Neural cell (in vitro differentiated cells): ENCODE data around the gene ZAP70. TPM values are rescaled to one million over a fixed set of nuclear protein-coding genes. Genes with fewer than 3 reads are reported as not detected.

Experiments
- H2AFZ ChIP-seq: fragments of 200-600, 300-800 bp; sonication (generic), shearing (Covaris generic); 2 replicates; pipeline ENCODE4 v1.6.0; 2014; ENCODE audit warnings: low read depth, mild to moderate bottlenecking, antibody characterized with exemption, low read length, moderate library complexity
- H3F3A ChIP-seq: fragments of 200-600 bp; shearing (Covaris generic); 2 replicates; pipeline ENCODE4 v1.6.1; 2016; ENCODE audit warnings: mild to moderate bottlenecking, moderate library complexity, mixed read lengths, antibody characterized with exemption, low read length; ENCODE audit not compliant: insufficient read depth, poor library complexity, severe bottlenecking
- H3K27ac ChIP-seq: fragments of 200-600, 300-800 bp; sonication (generic), shearing (Covaris generic); 2 replicates; pipeline ENCODE4 v1.5.1; 2014; ENCODE audit warnings: mild to moderate bottlenecking, low read length, moderate library complexity
- H3K27me3 ChIP-seq: fragments of 300-800, 200-600 bp; sonication (generic), shearing (Covaris generic); 2 replicates; pipeline ENCODE4 v1.6.0; 2014; ENCODE audit warnings: mild to moderate bottlenecking, low read depth, low read length, moderate library complexity; ENCODE audit not compliant: insufficient read depth
- H3K36me3 ChIP-seq: fragments of 300-800, 200-600 bp; sonication (generic), shearing (Covaris generic); 2 replicates; pipeline ENCODE4 v1.5.1; 2014; ENCODE audit warnings: mild to moderate bottlenecking, antibody characterized with exemption, low read length, moderate library complexity; ENCODE audit not compliant: insufficient read depth
- H3K4me2 ChIP-seq: fragments of 300-800, 200-600 bp; sonication (generic), shearing (Covaris generic); 2 replicates; pipeline ENCODE4 v1.6.0; 2014; ENCODE audit warnings: mild to moderate bottlenecking, low read length
- H3K4me3 ChIP-seq: fragments of 300-800, 200-600 bp; sonication (generic), shearing (Covaris generic); 2 replicates; pipeline ENCODE4 v1.5.1; 2014; ENCODE audit warnings: mild to moderate bottlenecking, low read length, moderate library complexity
- H3K79me2 ChIP-seq: fragments of 200-600 bp; shearing (Covaris generic); replicated peaks from 2 replicates; pipeline ENCODE4 v1.6.0; 2014; ENCODE audit warnings: mild to moderate bottlenecking, low read length, moderate library complexity; ENCODE audit not compliant: insufficient read depth
- H3K9ac ChIP-seq: fragments of 300-800, 200-600 bp; sonication (generic), shearing (Covaris generic); 2 replicates; pipeline ENCODE4 v1.6.1; 2016; ENCODE audit warnings: mild to moderate bottlenecking, low read length, mixed read lengths
- H3K9me2 ChIP-seq: fragments of 200-600 bp; shearing (Covaris generic); 2 replicates; pipeline ENCODE4 v1.6.1; 2016; ENCODE audit warnings: mild to moderate bottlenecking, low read length, mixed read lengths; ENCODE audit not compliant: insufficient read depth
- H3K9me3 ChIP-seq: fragments of 200-600, 300-800 bp; sonication (generic), shearing (Covaris generic); 2 replicates; pipeline ENCODE4 v1.6.1; 2016; ENCODE audit warnings: mild to moderate bottlenecking, mixed run types, low read length, moderate library complexity, mixed read lengths
- H4K20me1 ChIP-seq: fragments of 200-600 bp; shearing (Covaris generic); 2 replicates; pipeline ENCODE4 v1.6.1; 2016; ENCODE audit warnings: mild to moderate bottlenecking, mixed run types; ENCODE audit not compliant: insufficient read depth
- CTCF ChIP-seq: fragments of 450-650 bp; IDR thresholded peaks from 2 replicates; pipeline ENCODE4 v1.5.1; 2014; ENCODE audit warnings: antibody characterized with exemption, mild to moderate bottlenecking, moderate library complexity; ENCODE audit not compliant: poor library complexity, severe bottlenecking
- EP300 ChIP-seq: fragments of 450-650 bp; conservative IDR thresholded peaks from 2 replicates; pipeline ENCODE4 v1.6.1; 2014; ENCODE audit warnings: antibody characterized with exemption, mild to moderate bottlenecking, moderate library complexity; ENCODE audit not compliant: poor library complexity, severe bottlenecking
- EZH2 ChIP-seq: fragments of 200-600, 300-800 bp; shearing (Covaris generic), sonication (generic); IDR thresholded peaks from 2 replicates; pipeline ENCODE4 v1.6.1; 2014; ENCODE audit warnings: antibody characterized with exemption, low read length, borderline replicate concordance, mild to moderate bottlenecking; ENCODE audit not compliant: insufficient read depth, poor library complexity, severe bottlenecking
- MXI1 ChIP-seq: fragments of 450-650 bp; conservative IDR thresholded peaks from 2 replicates; pipeline ENCODE4 v1.6.1; 2014; ENCODE audit warnings: antibody characterized with exemption, mild to moderate bottlenecking; ENCODE audit not compliant: poor library complexity, severe bottlenecking
- POLR2AphosphoS5 ChIP-seq: IDR thresholded peaks from 2 replicates; pipeline ENCODE4 v1.6.1; 2012
- RAD21 ChIP-seq: fragments of 450-650 bp; conservative IDR thresholded peaks from 2 replicates; pipeline ENCODE4 v1.6.1; 2014; ENCODE audit warnings: antibody characterized with exemption, mild to moderate bottlenecking, moderate library complexity
- REST ChIP-seq: IDR thresholded peaks from 2 replicates; pipeline ENCODE4 v1.6.1; 2012; ENCODE audit warnings: borderline replicate concordance
- SMC3 ChIP-seq: fragments of 450-650 bp; conservative IDR thresholded peaks from 2 replicates; pipeline ENCODE4 v1.6.1; 2014; ENCODE audit warnings: antibody characterized with exemption, mild to moderate bottlenecking, moderate library complexity; ENCODE audit not compliant: poor library complexity
- TAF1 ChIP-seq: IDR thresholded peaks from 2 replicates; pipeline ENCODE4 v1.6.1; 2012; ENCODE audit warnings: low read depth
- polyA plus RNA-seq: library from polyadenylated mRNA; depleted of rRNA; stranded (reverse); fragments of >200 nt; gene quantifications from 2 replicates; pipeline ENCODE4 v1.2.3, GENCODE V29; 2014

Gene ZAP70
- polyA plus RNA-seq, 1 donor from 2014 or later: 0.59 TPM

DNA sequence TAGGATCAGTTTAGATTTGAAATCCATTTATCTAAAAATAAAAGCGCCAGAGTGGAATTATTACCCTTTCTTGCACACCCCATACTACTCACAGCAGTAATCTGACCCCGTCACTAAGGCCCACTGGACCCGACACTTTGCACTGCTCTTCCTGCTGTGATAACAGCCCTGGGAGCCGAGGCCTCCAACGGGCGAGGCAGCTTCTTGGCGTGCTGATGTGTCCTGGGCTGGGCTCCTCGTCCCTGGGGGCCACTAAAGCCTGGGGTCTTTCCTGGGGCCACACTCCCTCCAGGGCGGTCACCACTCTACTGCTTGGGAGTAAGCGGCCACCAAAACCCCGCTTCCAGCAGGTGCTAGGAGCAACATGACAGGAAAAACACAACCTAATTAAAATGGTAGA is 61.7 kb downstream of the ZAP70 start:
- no peaks in the 10 kb centered on the region for H3K9me3 ChIP-seq
- H2AFZ ChIP-seq: no peak overlapping the region
- H3K27ac ChIP-seq: no peak overlapping the region
- no peaks in the 10 kb centered on the region for H3F3A ChIP-seq
- H3K9me2 ChIP-seq: no peaks in the 10 kb centered on the region
- no peak overlapping the region for H3K9ac ChIP-seq
- no peak overlapping the region for H3K4me2 ChIP-seq
- no peaks in the 10 kb centered on the region for H3K27me3 ChIP-seq
- no peak overlapping the region for H3K4me3 ChIP-seq
- peaks cover 9% of the 10 kb centered on the region for H3K36me3 ChIP-seq
- H3K79me2 ChIP-seq: no peaks in the 10 kb centered on the region
- H4K20me1 ChIP-seq: no peaks in the 10 kb centered on the region
- TF ChIP-seq CTCF: no peak
- TF ChIP-seq MXI1: no peak
- TF ChIP-seq EZH2: no peak
- TF ChIP-seq RAD21: no peak
- TF ChIP-seq SMC3: no peak
- no peak for TF ChIP-seq POLR2AphosphoS5
- no peak for TF ChIP-seq EP300
- no peak for TF ChIP-seq TAF1
- TF ChIP-seq REST: no peak

GRCh38 chr2:97779141-97779540 is 65.8 kb downstream of the ZAP70 start:
- H3K27ac ChIP-seq: no peak overlapping the region
- H3K4me2 ChIP-seq: no peak overlapping the region
- peaks cover 5% of the 10 kb centered on the region for H3K36me3 ChIP-seq

More at GRCh38 chr2:97779141-97779540, 65.8 kb downstream of the ZAP70 start:
- Histone ChIP-seq H3K79me2 (no peaks in the 10 kb centered on the region), H3K27me3 (no peaks in the 10 kb centered on the region), H2AFZ (no peak overlapping the region), H3K9ac (no peak overlapping the region), H3F3A (no peaks in the 10 kb centered on the region), H3K9me3 (no peaks in the 10 kb centered on the region), H3K4me3 (no peak overlapping the region), H3K9me2 (no peaks in the 10 kb centered on the region), H4K20me1 (no peaks in the 10 kb centered on the region)
- TF ChIP-seq SMC3 (no peak), CTCF (no peak), POLR2AphosphoS5 (no peak), MXI1 (no peak), EP300 (no peak), REST (no peak), EZH2 (no peak), TAF1 (no peak), RAD21 (no peak)
